Hepatocyte (in vitro differentiated cells): ENCODE results near the gene IL23A. TPM values are rescaled to one million over a fixed set of nuclear protein-coding genes. Genes with fewer than 3 reads are reported as not detected.
A peak's percentile ranks its signal among the peaks of the same experiment; 100 is the strongest.

Source experiments
- DNase-seq: peaks from one replicate; pipeline ENCODE4 v3.0.0-alpha.2; 2016; ENCODE audit warnings: low spot score
- H2AFZ ChIP-seq: fragments of 200-600 bp; sonication (generic); 2 replicates; pipeline ENCODE4 v1.6.0; 2016; ENCODE audit warnings: antibody characterized with exemption, mild to moderate bottlenecking
- H3K27ac ChIP-seq: fragments of 200-600 bp; sonication (generic); 2 replicates; pipeline ENCODE4 v1.5.1; 2016; ENCODE audit warnings: mild to moderate bottlenecking
- H3K27me3 ChIP-seq: fragments of 200-600 bp; sonication (generic); 2 replicates; pipeline ENCODE4 v1.6.1; 2016
- H3K36me3 ChIP-seq: fragments of 200-600 bp; sonication (generic); replicated peaks from 2 replicates; pipeline ENCODE4 v1.5.1; 2016; ENCODE audit warnings: low read depth; ENCODE audit not compliant: insufficient read depth
- H3K4me1 ChIP-seq: fragments of 200-600 bp; sonication (generic); 2 replicates; pipeline ENCODE4 v1.5.1; 2016; ENCODE audit warnings: mild to moderate bottlenecking, moderate library complexity; ENCODE audit not compliant: insufficient read depth
- H3K4me2 ChIP-seq: fragments of 200-600 bp; sonication (generic); 2 replicates; pipeline ENCODE4 v1.6.0; 2016
- H3K4me3 ChIP-seq: fragments of 200-600 bp; sonication (generic); 2 replicates; pipeline ENCODE4 v1.5.1; 2016; ENCODE audit warnings: mild to moderate bottlenecking
- H3K79me2 ChIP-seq: fragments of 200-600 bp; sonication (generic); 2 replicates; pipeline ENCODE4 v1.6.0; 2017; ENCODE audit warnings: mild to moderate bottlenecking
- H3K9me2 ChIP-seq: fragments of 200-600 bp; sonication (generic); replicated peaks from 2 replicates; pipeline ENCODE4 v1.6.0; 2017; ENCODE audit warnings: mild to moderate bottlenecking; ENCODE audit not compliant: insufficient read depth
- H3K9me3 ChIP-seq: fragments of 200-600 bp; sonication (generic); 2 replicates; pipeline ENCODE4 v1.5.1; 2016; ENCODE audit warnings: low read depth, mild to moderate bottlenecking
- H4K20me1 ChIP-seq: fragments of 200-600 bp; sonication (generic); 2 replicates; pipeline ENCODE4 v1.6.0; 2016; ENCODE audit warnings: mild to moderate bottlenecking; ENCODE audit not compliant: insufficient read depth, poor library complexity, severe bottlenecking
- EZH2 ChIP-seq: fragments of 200-600 bp; sonication (generic); IDR thresholded peaks from 2 replicates; pipeline ENCODE4 v1.6.1; 2016; ENCODE audit warnings: antibody characterized with exemption, mild to moderate bottlenecking, borderline replicate concordance
- EZH2phosphoT487 ChIP-seq: fragments of 200-600 bp; sonication (generic); IDR thresholded peaks from one replicate; pipeline ENCODE4 v1.6.1; 2018; ENCODE audit warnings: antibody characterized with exemption, mild to moderate bottlenecking, low read depth, moderate library complexity; ENCODE audit not compliant: unreplicated experiment, severe bottlenecking
- WGBS: methylation state at CpG from one replicate; pipeline ENCODE4 v1.1.6; 2016; ENCODE audit warnings: low lambda C conversion rate; ENCODE audit errors: missing lambda C conversion rate; 5-methylcytosine and 5-hydroxymethylcytosine counted together
- polyA plus RNA-seq: library from polyadenylated mRNA; unstranded; fragments of >200 nt; fragmentation: Nextera tagmentation; extraction: Ambion mirVana; gene quantifications from 2 replicates; pipeline ENCODE4 v1.2.1, GENCODE V29; 2016
- total RNA-seq: library from RNA; depleted of rRNA; stranded (reverse); fragments of >200 nt; gene quantifications from 2 replicates; pipeline ENCODE4 v1.2.3, GENCODE V29; 2014
- TF ChIP-seq, protein P1 (sequence below): fragments of 200-600 bp; sonication (generic); IDR thresholded peaks from 2 replicates; pipeline ENCODE4 v1.5.1; 2016; ENCODE audit warnings: antibody characterized with exemption, mild to moderate bottlenecking; ENCODE audit not compliant: poor library complexity

Gene IL23A
- total and polyA plus RNA-seq, 2 experiments from 2014 or later: 2.0 to 3.1 TPM

- Histone ChIP-seq H3K27me3 (no peaks in the 10 kb centered on the region), H4K20me1 (no peaks in the 10 kb centered on the region), H3K9me3 (no peaks in the 10 kb centered on the region), H3K4me3 (no peak overlapping the region), H3K4me2 (no peak overlapping the region), H3K27ac (no peak overlapping the region), H2AFZ (no peak overlapping the region), H3K9me2 (no peaks in the 10 kb centered on the region), H3K4me1 (peaks cover 6% of the 10 kb centered on the region), H3K36me3 (no peaks in the 10 kb centered on the region), H3K79me2 (no peaks in the 10 kb centered on the region)
- TF ChIP-seq, protein P1, sequence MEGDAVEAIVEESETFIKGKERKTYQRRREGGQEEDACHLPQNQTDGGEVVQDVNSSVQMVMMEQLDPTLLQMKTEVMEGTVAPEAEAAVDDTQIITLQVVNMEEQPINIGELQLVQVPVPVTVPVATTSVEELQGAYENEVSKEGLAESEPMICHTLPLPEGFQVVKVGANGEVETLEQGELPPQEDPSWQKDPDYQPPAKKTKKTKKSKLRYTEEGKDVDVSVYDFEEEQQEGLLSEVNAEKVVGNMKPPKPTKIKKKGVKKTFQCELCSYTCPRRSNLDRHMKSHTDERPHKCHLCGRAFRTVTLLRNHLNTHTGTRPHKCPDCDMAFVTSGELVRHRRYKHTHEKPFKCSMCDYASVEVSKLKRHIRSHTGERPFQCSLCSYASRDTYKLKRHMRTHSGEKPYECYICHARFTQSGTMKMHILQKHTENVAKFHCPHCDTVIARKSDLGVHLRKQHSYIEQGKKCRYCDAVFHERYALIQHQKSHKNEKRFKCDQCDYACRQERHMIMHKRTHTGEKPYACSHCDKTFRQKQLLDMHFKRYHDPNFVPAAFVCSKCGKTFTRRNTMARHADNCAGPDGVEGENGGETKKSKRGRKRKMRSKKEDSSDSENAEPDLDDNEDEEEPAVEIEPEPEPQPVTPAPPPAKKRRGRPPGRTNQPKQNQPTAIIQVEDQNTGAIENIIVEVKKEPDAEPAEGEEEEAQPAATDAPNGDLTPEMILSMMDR: no peak
- TF ChIP-seq EZH2: no peak
- TF ChIP-seq EZH2phosphoT487: no peak
- no peak for DNase-seq
- 100% methylated on average over 1 of the region's 1 CpG for WGBS
Measured at GRCh38 chr12:56373515-56373914, 34.8 kb downstream of the IL23A start.

GRCh38 chr12:56374726-56375597 lies 36.3 kb downstream of the IL23A start:
- 90% methylated on average over 7 of the region's 7 CpGs for WGBS
- H3K4me3 ChIP-seq: no peak overlapping the region
- H3K9me3 ChIP-seq: no peaks in the 10 kb centered on the region
- H3K36me3 ChIP-seq: no peaks in the 10 kb centered on the region
- H4K20me1 ChIP-seq: no peaks in the 10 kb centered on the region
- no peaks in the 10 kb centered on the region for H3K27me3 ChIP-seq
- no peak for DNase-seq
- H3K79me2 ChIP-seq: no peaks in the 10 kb centered on the region
- TF ChIP-seq EZH2phosphoT487 (no peak), EZH2 (no peak)
- TF ChIP-seq, protein P1: no peak
- H3K9me2 ChIP-seq: no peaks in the 10 kb centered on the region
- H2AFZ ChIP-seq: no peak overlapping the region
- H3K4me2 ChIP-seq: no peak overlapping the region
- peaks cover 6% of the 10 kb centered on the region for H3K4me1 ChIP-seq
- H3K27ac ChIP-seq: peak overlapping the region; percentile 18

- Histone ChIP-seq H2AFZ (no peak overlapping the region), H3K36me3 (no peaks in the 10 kb centered on the region), H3K27ac (no peak overlapping the region), H3K27me3 (no peaks in the 10 kb centered on the region), H3K4me2 (no peak overlapping the region), H3K79me2 (no peaks in the 10 kb centered on the region), H3K4me3 (no peak overlapping the region), H3K9me2 (no peaks in the 10 kb centered on the region), H3K4me1 (peaks cover 6% of the 10 kb centered on the region), H4K20me1 (no peaks in the 10 kb centered on the region), H3K9me3 (no peaks in the 10 kb centered on the region)
- no peak for DNase-seq
- 87% methylated on average over 10 of the region's 11 CpGs for WGBS
- TF ChIP-seq EZH2: no peak
- TF ChIP-seq EZH2phosphoT487: no peak
- TF ChIP-seq, protein P1: no peak
Measured at GRCh38 chr12:56375598-56376434, 37.1 kb downstream of the IL23A start.
